ENCODE results near the gene SPAG17. TPM values are rescaled to one million over a fixed set of nuclear protein-coding genes. Genes with fewer than 3 reads are reported as not detected.

SPAG17 gene
- total and polyA plus RNA-seq, 2 experiments from 2014 or later = 0.42 to 1.2 TPM

DNA sequence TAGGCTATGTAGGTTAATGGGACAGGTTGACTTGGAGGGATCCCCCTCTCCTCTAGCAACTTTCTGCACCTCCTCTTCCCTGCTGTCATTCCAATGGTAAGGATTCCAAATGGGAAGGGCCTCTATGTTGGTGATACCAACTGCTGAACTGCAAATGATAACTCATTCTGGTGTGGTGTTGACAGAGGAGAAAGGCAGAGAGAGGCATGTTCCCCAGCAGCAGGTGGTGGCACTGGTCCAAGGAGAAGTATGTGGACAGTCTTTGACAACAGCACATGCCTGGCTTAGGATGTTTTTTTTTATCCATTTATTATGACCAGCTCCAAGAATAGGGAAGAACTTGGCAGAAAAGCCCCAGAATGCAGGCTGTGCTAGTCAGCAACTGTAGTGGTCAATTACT is 19.6 kb upstream of the SPAG17 start:
- DNase-seq (ENCODE audit: low read depth in 1 of 2, low spot score in 1 of 2) = no peak
- H3K36me3 ChIP-seq = no peaks in the 10 kb centered on the region
- H3K4me1 ChIP-seq (ENCODE audit: low read depth) = no peaks in the 10 kb centered on the region
- no peaks in the 10 kb centered on the region for H3K9me3 ChIP-seq (ENCODE audit: low read depth)
- no peak overlapping the region for H3K4me3 ChIP-seq
- H3K27me3 ChIP-seq = no peaks in the 10 kb centered on the region
- H3K27ac ChIP-seq = no peak overlapping the region
- TF ChIP-seq, protein P1, sequence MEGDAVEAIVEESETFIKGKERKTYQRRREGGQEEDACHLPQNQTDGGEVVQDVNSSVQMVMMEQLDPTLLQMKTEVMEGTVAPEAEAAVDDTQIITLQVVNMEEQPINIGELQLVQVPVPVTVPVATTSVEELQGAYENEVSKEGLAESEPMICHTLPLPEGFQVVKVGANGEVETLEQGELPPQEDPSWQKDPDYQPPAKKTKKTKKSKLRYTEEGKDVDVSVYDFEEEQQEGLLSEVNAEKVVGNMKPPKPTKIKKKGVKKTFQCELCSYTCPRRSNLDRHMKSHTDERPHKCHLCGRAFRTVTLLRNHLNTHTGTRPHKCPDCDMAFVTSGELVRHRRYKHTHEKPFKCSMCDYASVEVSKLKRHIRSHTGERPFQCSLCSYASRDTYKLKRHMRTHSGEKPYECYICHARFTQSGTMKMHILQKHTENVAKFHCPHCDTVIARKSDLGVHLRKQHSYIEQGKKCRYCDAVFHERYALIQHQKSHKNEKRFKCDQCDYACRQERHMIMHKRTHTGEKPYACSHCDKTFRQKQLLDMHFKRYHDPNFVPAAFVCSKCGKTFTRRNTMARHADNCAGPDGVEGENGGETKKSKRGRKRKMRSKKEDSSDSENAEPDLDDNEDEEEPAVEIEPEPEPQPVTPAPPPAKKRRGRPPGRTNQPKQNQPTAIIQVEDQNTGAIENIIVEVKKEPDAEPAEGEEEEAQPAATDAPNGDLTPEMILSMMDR (IDR thresholded peaks at IDR 0.05; ENCODE audit: low read depth, low read length) = no peak

DNA sequence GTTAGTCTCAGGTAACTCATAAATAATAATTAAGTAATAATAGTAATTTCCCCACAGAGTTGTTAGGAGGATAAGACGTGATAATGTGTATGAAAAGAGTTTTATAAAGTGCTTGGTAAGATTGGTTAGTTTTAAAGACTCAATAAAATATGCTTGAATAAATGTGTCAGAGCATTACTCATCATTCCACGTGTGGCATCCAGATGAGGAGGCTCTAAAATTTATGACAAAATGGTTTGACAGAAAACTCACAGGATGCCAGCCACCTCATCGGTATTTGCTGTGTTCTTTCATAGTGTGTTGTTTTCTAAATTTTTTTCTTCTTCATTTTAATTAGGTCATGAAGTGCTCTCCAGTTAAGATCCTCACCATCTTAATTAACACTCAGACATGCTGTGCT is 19.1 kb upstream of the SPAG17 start:
- TF ChIP-seq, protein P1 (IDR thresholded peaks at IDR 0.05; ENCODE audit: low read depth, low read length) = no peak
- Histone ChIP-seq H3K9me3 (ENCODE audit: low read depth) (no peaks in the 10 kb centered on the region), H3K4me1 (ENCODE audit: low read depth) (no peaks in the 10 kb centered on the region), H3K27me3 (no peaks in the 10 kb centered on the region), H3K36me3 (no peaks in the 10 kb centered on the region), H3K27ac (no peak overlapping the region), H3K4me3 (no peak overlapping the region)
- DNase-seq (ENCODE audit: low read depth in 1 of 2, low spot score in 1 of 2) = no peak

DNA sequence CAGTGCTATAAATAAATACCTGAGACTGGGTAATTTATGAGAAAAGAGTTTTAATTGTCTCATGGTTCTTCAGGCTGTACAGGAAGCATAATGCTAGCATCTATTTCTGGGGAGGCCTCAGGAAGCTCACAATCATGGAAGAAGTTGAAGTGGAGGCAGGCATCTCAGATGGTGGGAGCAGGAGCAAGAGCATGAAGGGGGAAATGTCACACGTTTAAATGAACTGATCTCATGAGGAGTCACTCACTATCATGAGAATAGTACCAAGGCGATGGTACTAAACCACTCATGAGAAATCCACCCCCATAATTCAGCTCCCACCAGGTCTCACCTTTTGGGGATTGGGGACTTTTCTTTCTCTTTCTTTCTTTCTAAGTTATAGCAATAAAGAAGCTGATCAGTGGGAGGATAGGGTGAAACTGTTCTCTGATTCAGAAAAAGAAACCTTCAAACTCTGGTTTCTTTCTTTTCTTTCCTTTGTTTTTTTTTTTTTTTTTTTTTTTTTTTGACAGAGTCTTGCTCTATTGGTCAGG is 17.1 kb upstream of the SPAG17 start:
- DNase-seq (ENCODE audit: low read depth in 1 of 2, low spot score in 1 of 2) = no peak
- Histone ChIP-seq H3K4me3 (no peak overlapping the region), H3K9me3 (ENCODE audit: low read depth) (no peaks in the 10 kb centered on the region), H3K4me1 (ENCODE audit: low read depth) (no peaks in the 10 kb centered on the region), H3K27ac (no peak overlapping the region), H3K36me3 (no peaks in the 10 kb centered on the region), H3K27me3 (no peaks in the 10 kb centered on the region)
- TF ChIP-seq, protein P1 (IDR thresholded peaks at IDR 0.05; ENCODE audit: low read depth, low read length) = no peak

DNA sequence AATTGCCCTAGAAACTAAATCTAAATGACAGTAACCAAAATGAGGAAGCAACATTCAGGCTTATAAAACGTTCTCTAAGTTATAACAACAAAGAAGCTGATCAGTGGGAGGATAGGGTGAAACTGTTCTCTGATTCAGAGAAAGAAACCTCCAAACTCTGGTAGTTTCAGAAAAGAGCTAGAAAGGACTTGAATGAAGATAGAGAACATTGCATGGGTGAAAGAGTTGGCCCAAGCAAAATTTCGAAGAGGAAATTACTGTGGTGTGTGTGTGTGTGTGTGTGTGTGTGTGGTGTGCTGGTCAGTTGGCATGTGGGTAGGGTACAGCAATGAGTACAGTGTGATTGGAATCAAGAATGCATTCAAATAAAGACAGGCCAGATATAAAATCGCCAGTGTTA is 16.5 kb upstream of the SPAG17 start:
- Histone ChIP-seq H3K4me3 (no peak overlapping the region), H3K36me3 (no peaks in the 10 kb centered on the region), H3K27ac (no peak overlapping the region), H3K27me3 (no peaks in the 10 kb centered on the region), H3K4me1 (ENCODE audit: low read depth) (no peaks in the 10 kb centered on the region), H3K9me3 (ENCODE audit: low read depth) (no peaks in the 10 kb centered on the region)
- TF ChIP-seq, protein P1 (IDR thresholded peaks at IDR 0.05; ENCODE audit: low read depth, low read length) = no peak
- DNase-seq (ENCODE audit: low read depth in 1 of 2, low spot score in 1 of 2) = no peak

DNA sequence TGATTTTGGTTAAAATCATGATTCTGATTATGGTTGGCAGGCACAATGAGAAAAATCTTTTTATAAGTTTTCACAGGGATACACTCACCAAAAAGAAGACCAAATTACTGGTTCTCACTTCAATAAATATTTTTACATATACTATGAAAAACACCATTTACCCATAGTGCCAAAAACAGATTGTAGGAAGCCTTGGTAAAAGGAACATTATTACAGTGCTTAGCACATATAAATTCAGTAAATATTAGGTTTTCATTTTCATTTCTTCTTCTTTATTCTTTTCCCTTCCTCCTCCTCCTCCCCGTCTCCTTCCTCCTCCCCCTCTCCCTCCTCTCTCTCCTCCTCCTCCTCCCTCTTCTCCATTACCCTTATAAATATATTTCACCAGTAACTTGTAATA is 15.8 kb upstream of the SPAG17 start:
- H3K27me3 ChIP-seq = no peaks in the 10 kb centered on the region

More for the DNA sequence above, 15.8 kb upstream of the SPAG17 start:
- Histone ChIP-seq H3K27ac (no peak overlapping the region), H3K4me3 (no peak overlapping the region), H3K4me1 (ENCODE audit: low read depth) (no peaks in the 10 kb centered on the region), H3K36me3 (no peaks in the 10 kb centered on the region), H3K9me3 (ENCODE audit: low read depth) (no peaks in the 10 kb centered on the region)
- TF ChIP-seq, protein P1 (IDR thresholded peaks at IDR 0.05; ENCODE audit: low read depth, low read length) = no peak
- DNase-seq (ENCODE audit: low read depth in 1 of 2, low spot score in 1 of 2) = no peak
